Measurements from ENCODE around the gene DNAH10. TPM values are rescaled to one million over a fixed set of nuclear protein-coding genes. Genes with fewer than 3 reads are reported as not detected.

Gene DNAH10
- total RNA-seq, 1 experiment from 2014 or later: 0.30 TPM

DNA sequence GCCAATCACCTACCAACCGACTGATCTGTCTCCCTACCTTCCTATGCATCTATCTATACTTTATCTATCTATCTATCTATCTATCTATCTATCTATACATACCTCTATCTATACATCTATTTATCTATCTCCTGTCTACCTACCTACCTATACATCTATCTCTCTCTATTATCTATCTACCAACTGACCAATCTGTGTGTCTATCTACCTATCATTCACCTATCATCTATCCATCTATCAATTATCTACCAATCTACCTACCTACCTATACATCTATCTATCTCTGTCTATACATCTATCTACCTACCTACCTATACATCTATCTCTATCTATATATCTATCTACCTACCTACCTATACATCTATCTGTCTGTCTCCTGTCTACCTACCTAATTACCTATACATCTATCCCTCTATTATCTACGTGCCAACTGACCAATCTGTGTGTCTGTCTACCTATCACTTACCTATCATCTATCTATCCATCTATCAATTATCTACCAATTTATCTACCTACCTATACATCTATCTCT lies 3.5 kb downstream of the DNAH10 start:
- Histone ChIP-seq H3K9me2 (replicated peaks; ENCODE audit: insufficient read depth, low read length) (no peaks in the 10 kb centered on the region), H3K9ac (ENCODE audit: low read length) (no peak overlapping the region), H3K9me3 (ENCODE audit: low read length) (no peaks in the 10 kb centered on the region), H3K27me3 (ENCODE audit: low read length) (no peaks in the 10 kb centered on the region), H2AFZ (ENCODE audit: low read length) (no peak overlapping the region), H3K4me3 (ENCODE audit: low read length) (no peak overlapping the region), H3K4me1 (ENCODE audit: low read length) (peaks cover 14% of the 10 kb centered on the region), H3K27ac (ENCODE audit: low read length) (no peak overlapping the region), H3K79me2 (ENCODE audit: low read length) (no peaks in the 10 kb centered on the region), H3K4me2 (ENCODE audit: low read depth, low read length, poor library complexity, severe bottlenecking) (no peak overlapping the region), H3K36me3 (ENCODE audit: insufficient read depth, low read length) (no peaks in the 10 kb centered on the region), H4K20me1 (ENCODE audit: insufficient read depth, low read depth, low read length) (no peaks in the 10 kb centered on the region)
- DNase-seq: no peak

DNA sequence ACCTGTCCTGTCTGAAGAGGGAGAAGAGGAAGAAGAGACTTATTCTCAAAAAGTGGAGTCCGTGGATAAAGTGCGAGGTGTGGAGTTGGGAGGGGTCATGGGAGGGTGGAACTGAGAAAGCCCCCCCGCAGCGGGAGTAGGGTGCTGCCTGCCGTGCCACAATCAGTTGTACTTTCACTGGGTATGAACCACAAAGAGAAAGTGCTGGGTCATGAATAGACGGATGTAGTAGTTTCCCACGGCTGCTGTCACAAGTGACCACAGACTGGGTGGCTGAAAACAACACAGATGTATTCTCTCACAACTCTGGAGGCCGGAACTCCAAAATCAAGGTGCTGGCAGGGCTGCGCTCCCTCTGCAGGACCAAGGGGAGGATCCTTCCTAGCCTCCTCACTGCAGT lies 5.5 kb downstream of the DNAH10 start:
- Histone ChIP-seq H2AFZ (ENCODE audit: low read length) (no peak overlapping the region), H3K9ac (ENCODE audit: low read length) (no peak overlapping the region), H3K4me1 (ENCODE audit: low read length) (peaks cover under 1% of the 10 kb centered on the region; the same call in 1 of the 2 replicates), H3K36me3 (ENCODE audit: insufficient read depth, low read length) (no peaks in the 10 kb centered on the region), H4K20me1 (ENCODE audit: insufficient read depth, low read depth, low read length) (no peaks in the 10 kb centered on the region), H3K27ac (ENCODE audit: low read length) (no peak overlapping the region), H3K9me2 (replicated peaks; ENCODE audit: insufficient read depth, low read length) (no peaks in the 10 kb centered on the region), H3K79me2 (ENCODE audit: low read length) (no peaks in the 10 kb centered on the region), H3K27me3 (ENCODE audit: low read length) (no peaks in the 10 kb centered on the region), H3K9me3 (ENCODE audit: low read length) (no peaks in the 10 kb centered on the region), H3K4me3 (ENCODE audit: low read length) (no peak overlapping the region), H3K4me2 (ENCODE audit: low read depth, low read length, poor library complexity, severe bottlenecking) (no peak overlapping the region)
- DNase-seq: no peak

GRCh38 chr12:123771261-123771660 lies 9.2 kb downstream of the DNAH10 start:
- Histone ChIP-seq H2AFZ (ENCODE audit: low read length) (no peak overlapping the region), H3K9me2 (replicated peaks; ENCODE audit: insufficient read depth, low read length) (no peaks in the 10 kb centered on the region), H3K4me3 (ENCODE audit: low read length) (no peak overlapping the region), H3K36me3 (ENCODE audit: insufficient read depth, low read length) (no peaks in the 10 kb centered on the region), H3K9ac (ENCODE audit: low read length) (no peak overlapping the region), H4K20me1 (ENCODE audit: insufficient read depth, low read depth, low read length) (no peaks in the 10 kb centered on the region), H3K9me3 (ENCODE audit: low read length) (no peaks in the 10 kb centered on the region), H3K27me3 (ENCODE audit: low read length) (no peaks in the 10 kb centered on the region), H3K79me2 (ENCODE audit: low read length) (no peaks in the 10 kb centered on the region), H3K4me2 (ENCODE audit: low read depth, low read length, poor library complexity, severe bottlenecking) (no peak overlapping the region), H3K27ac (ENCODE audit: low read length) (no peak overlapping the region), H3K4me1 (ENCODE audit: low read length) (no peaks in the 10 kb centered on the region)
- no peak for DNase-seq

DNA sequence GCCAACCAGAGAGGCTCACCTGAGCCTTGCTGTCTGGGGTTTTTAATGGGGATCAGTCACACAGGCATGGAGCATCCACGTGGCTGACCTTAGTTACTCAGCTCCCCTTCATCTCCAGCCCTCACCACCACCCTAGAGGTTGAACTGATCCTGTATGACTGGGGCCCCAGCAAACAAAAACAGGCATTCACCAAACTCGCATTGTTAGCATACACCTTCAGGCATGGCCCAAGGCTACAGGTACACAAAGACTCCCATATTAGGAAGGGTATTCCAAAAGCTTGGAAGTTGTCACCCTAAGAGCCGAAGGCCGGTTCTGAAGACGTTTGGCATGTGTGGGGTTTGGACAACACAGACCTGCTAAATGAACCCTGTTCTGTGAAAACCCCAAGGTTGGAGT lies 10.0 kb downstream of the DNAH10 start:
- no peaks in the 10 kb centered on the region for H3K79me2 ChIP-seq (ENCODE audit: low read length)
- H2AFZ ChIP-seq (ENCODE audit: low read length): no peak overlapping the region
- no peak overlapping the region for H3K9ac ChIP-seq (ENCODE audit: low read length)
- H3K36me3 ChIP-seq (ENCODE audit: insufficient read depth, low read length): no peaks in the 10 kb centered on the region
- no peaks in the 10 kb centered on the region for H3K9me3 ChIP-seq (ENCODE audit: low read length)
- DNase-seq: no peak
- no peaks in the 10 kb centered on the region for H3K9me2 ChIP-seq (replicated peaks; ENCODE audit: insufficient read depth, low read length)
- H3K4me1 ChIP-seq (ENCODE audit: low read length): no peaks in the 10 kb centered on the region
- no peaks in the 10 kb centered on the region for H4K20me1 ChIP-seq (ENCODE audit: insufficient read depth, low read depth, low read length)
- H3K27ac ChIP-seq (ENCODE audit: low read length): no peak overlapping the region
- no peaks in the 10 kb centered on the region for H3K27me3 ChIP-seq (ENCODE audit: low read length)
- no peak overlapping the region for H3K4me3 ChIP-seq (ENCODE audit: low read length)
- H3K4me2 ChIP-seq (ENCODE audit: low read depth, low read length, poor library complexity, severe bottlenecking): no peak overlapping the region

GRCh38 chr12:123773375-123773774 lies 11.3 kb downstream of the DNAH10 start:
- H3K27me3 ChIP-seq (ENCODE audit: low read length): no peaks in the 10 kb centered on the region
- H3K79me2 ChIP-seq (ENCODE audit: low read length): no peaks in the 10 kb centered on the region
- H3K27ac ChIP-seq (ENCODE audit: low read length): no peak overlapping the region
- no peaks in the 10 kb centered on the region for H3K36me3 ChIP-seq (ENCODE audit: insufficient read depth, low read length)
- no peaks in the 10 kb centered on the region for H3K9me3 ChIP-seq (ENCODE audit: low read length)
- no peak overlapping the region for H3K9ac ChIP-seq (ENCODE audit: low read length)
- no peak overlapping the region for H3K4me3 ChIP-seq (ENCODE audit: low read length)
- no peak overlapping the region for H3K4me2 ChIP-seq (ENCODE audit: low read depth, low read length, poor library complexity, severe bottlenecking)
- no peaks in the 10 kb centered on the region for H4K20me1 ChIP-seq (ENCODE audit: insufficient read depth, low read depth, low read length)
- no peaks in the 10 kb centered on the region for H3K9me2 ChIP-seq (replicated peaks; ENCODE audit: insufficient read depth, low read length)
- no peaks in the 10 kb centered on the region for H3K4me1 ChIP-seq (ENCODE audit: low read length)
- DNase-seq: no peak
- no peak overlapping the region for H2AFZ ChIP-seq (ENCODE audit: low read length)

DNA sequence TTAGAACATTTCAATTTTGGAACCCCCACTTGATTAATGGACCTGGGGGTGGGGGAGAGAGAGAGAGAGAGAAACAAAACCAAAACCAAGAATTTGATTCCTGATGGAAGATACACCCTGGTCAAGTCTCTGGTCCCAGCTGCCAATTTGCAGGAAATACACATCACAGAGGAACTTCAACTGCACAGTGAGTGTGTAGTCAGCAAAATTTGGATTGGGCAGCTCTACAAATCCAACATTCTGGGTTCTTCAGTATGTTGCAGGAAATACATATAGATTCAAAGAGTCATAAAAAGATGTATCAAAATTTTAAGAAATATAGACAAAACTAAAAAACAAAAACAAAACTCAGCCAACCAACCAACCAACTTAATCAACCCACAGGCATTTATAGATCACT lies 17.4 kb downstream of the DNAH10 start:
- no peak for DNase-seq
- no peaks in the 10 kb centered on the region for H3K9me3 ChIP-seq (ENCODE audit: low read length)
- H3K4me2 ChIP-seq (ENCODE audit: low read depth, low read length, poor library complexity, severe bottlenecking): no peak overlapping the region
- H2AFZ ChIP-seq (ENCODE audit: low read length): no peak overlapping the region
- no peaks in the 10 kb centered on the region for H4K20me1 ChIP-seq (ENCODE audit: insufficient read depth, low read depth, low read length)
- no peaks in the 10 kb centered on the region for H3K9me2 ChIP-seq (replicated peaks; ENCODE audit: insufficient read depth, low read length)
- H3K79me2 ChIP-seq (ENCODE audit: low read length): no peaks in the 10 kb centered on the region
- no peak overlapping the region for H3K9ac ChIP-seq (ENCODE audit: low read length)
- no peaks in the 10 kb centered on the region for H3K36me3 ChIP-seq (ENCODE audit: insufficient read depth, low read length)
- no peak overlapping the region for H3K4me3 ChIP-seq (ENCODE audit: low read length)
- no peak overlapping the region for H3K27ac ChIP-seq (ENCODE audit: low read length)
- peaks cover 6% of the 10 kb centered on the region for H3K4me1 ChIP-seq (ENCODE audit: low read length)
- H3K27me3 ChIP-seq (ENCODE audit: low read length): no peaks in the 10 kb centered on the region

- no peak overlapping the region for H3K9ac ChIP-seq (ENCODE audit: low read length)
- H3K79me2 ChIP-seq (ENCODE audit: low read length): no peaks in the 10 kb centered on the region
- no peak overlapping the region for H2AFZ ChIP-seq (ENCODE audit: low read length)
- no peak for DNase-seq
- no peak overlapping the region for H3K4me3 ChIP-seq (ENCODE audit: low read length)
- H3K27ac ChIP-seq (ENCODE audit: low read length): no peak overlapping the region
- no peaks in the 10 kb centered on the region for H3K27me3 ChIP-seq (ENCODE audit: low read length)
- no peaks in the 10 kb centered on the region for H3K9me2 ChIP-seq (replicated peaks; ENCODE audit: insufficient read depth, low read length)
- H4K20me1 ChIP-seq (ENCODE audit: insufficient read depth, low read depth, low read length): no peaks in the 10 kb centered on the region
- no peak overlapping the region for H3K4me2 ChIP-seq (ENCODE audit: low read depth, low read length, poor library complexity, severe bottlenecking)
- no peaks in the 10 kb centered on the region for H3K9me3 ChIP-seq (ENCODE audit: low read length)
- H3K4me1 ChIP-seq (ENCODE audit: low read length): peaks cover 6% of the 10 kb centered on the region
- H3K36me3 ChIP-seq (ENCODE audit: insufficient read depth, low read length): no peaks in the 10 kb centered on the region
Observed at GRCh38 chr12:123782997-123783792, 21.1 kb downstream of the DNAH10 start.

GRCh38 chr12:123787466-123787865 lies 25.4 kb downstream of the DNAH10 start:
- no peaks in the 10 kb centered on the region for H4K20me1 ChIP-seq (ENCODE audit: insufficient read depth, low read depth, low read length)

More at GRCh38 chr12:123787466-123787865, 25.4 kb downstream of the DNAH10 start:
- H3K4me1 ChIP-seq (ENCODE audit: low read length): no peaks in the 10 kb centered on the region
- no peaks in the 10 kb centered on the region for H3K36me3 ChIP-seq (ENCODE audit: insufficient read depth, low read length)
- H3K4me3 ChIP-seq (ENCODE audit: low read length): no peak overlapping the region
- DNase-seq: no peak
- no peaks in the 10 kb centered on the region for H3K27me3 ChIP-seq (ENCODE audit: low read length)
- H3K9ac ChIP-seq (ENCODE audit: low read length): no peak overlapping the region
- H3K9me2 ChIP-seq (replicated peaks; ENCODE audit: insufficient read depth, low read length): no peaks in the 10 kb centered on the region
- no peak overlapping the region for H2AFZ ChIP-seq (ENCODE audit: low read length)
- H3K4me2 ChIP-seq (ENCODE audit: low read depth, low read length, poor library complexity, severe bottlenecking): no peak overlapping the region
- H3K9me3 ChIP-seq (ENCODE audit: low read length): no peaks in the 10 kb centered on the region
- no peaks in the 10 kb centered on the region for H3K79me2 ChIP-seq (ENCODE audit: low read length)
- H3K27ac ChIP-seq (ENCODE audit: low read length): no peak overlapping the region
